ENCODE data around the gene UBA3. TPM values are rescaled to one million over a fixed set of nuclear protein-coding genes. Genes with fewer than 3 reads are reported as not detected.

The UBA3 gene
- total and polyA plus RNA-seq, 2 donors from 2014 or later: 35.3 to 63.1 TPM

DNA sequence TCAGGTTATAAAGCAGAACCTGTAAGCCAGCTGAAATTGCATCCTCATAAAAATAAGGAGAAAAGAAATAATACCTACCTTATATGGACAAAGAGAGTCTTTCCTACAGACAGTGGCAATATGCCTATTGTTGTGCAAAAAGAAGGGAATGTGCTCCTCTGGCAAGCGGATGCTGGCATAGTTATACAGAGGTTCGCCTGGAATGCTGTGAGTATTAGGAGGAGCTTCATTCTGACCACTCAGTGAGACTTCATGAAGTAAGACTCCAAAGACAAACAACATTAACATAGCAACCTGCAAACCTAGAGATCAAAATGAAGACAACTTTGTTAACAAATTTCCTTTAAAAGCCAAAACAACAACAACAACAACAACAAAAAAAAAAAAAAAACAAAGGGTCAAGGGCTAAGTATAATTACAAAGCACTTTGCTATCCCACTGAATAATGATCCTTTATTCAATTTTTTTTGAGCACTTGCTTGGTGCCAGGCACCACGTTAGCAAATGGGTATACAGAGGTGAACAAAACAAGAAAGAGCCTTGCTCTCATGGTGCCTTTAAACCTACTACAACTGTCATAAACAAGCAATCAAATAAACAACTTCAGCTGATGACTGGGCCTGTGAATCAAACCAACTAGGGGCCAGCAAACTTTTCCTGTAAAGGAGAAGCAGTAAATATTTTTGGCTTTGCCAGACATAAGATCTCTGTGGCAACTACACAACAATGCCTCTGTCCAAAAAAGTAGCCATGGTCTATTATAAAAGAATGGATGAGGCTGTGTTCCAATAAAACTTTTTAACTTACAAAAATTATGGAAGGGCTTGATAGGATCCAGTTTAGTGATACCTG is 70.4 kb downstream of the UBA3 start:
- no peak overlapping the region for H3K27ac ChIP-seq (ENCODE audit: low read depth in 2 of 2, low read length in 2 of 2)
- TF ChIP-seq, protein P1, sequence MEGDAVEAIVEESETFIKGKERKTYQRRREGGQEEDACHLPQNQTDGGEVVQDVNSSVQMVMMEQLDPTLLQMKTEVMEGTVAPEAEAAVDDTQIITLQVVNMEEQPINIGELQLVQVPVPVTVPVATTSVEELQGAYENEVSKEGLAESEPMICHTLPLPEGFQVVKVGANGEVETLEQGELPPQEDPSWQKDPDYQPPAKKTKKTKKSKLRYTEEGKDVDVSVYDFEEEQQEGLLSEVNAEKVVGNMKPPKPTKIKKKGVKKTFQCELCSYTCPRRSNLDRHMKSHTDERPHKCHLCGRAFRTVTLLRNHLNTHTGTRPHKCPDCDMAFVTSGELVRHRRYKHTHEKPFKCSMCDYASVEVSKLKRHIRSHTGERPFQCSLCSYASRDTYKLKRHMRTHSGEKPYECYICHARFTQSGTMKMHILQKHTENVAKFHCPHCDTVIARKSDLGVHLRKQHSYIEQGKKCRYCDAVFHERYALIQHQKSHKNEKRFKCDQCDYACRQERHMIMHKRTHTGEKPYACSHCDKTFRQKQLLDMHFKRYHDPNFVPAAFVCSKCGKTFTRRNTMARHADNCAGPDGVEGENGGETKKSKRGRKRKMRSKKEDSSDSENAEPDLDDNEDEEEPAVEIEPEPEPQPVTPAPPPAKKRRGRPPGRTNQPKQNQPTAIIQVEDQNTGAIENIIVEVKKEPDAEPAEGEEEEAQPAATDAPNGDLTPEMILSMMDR (IDR thresholded peaks at IDR 0.05; ENCODE audit: borderline replicate concordance, extremely low read depth, insufficient read depth): no peak
- peaks cover 0 to 10% (median 6%) of the 10 kb centered on the region in 3 donors for H3K4me1 ChIP-seq (ENCODE audit: control insufficient read depth in 2 of 3, insufficient read depth in 2 of 3, low read depth in 1 of 3, low read length in 3 of 3)
- no peak for FAIRE-seq
- peaks cover 0 to 3% (median 0%) of the 10 kb centered on the region in 3 donors for H3K36me3 ChIP-seq (ENCODE audit: control insufficient read depth in 2 of 3, insufficient read depth in 3 of 3, low read length in 3 of 3)
- no peak for DNase-seq
- H3K27me3 ChIP-seq (ENCODE audit: control insufficient read depth, insufficient read depth, low read length): no peaks in the 10 kb centered on the region
- intact Hi-C loops (cut with DNase I): no loop called here
- H3K4me3 ChIP-seq (ENCODE audit: low read length in 3 of 3): no peak overlapping the region
- no peaks in the 10 kb centered on the region for H3K9me3 ChIP-seq (ENCODE audit: control insufficient read depth in 2 of 3, insufficient read depth in 1 of 3, low read length in 3 of 3)
- no peak overlapping the region for H3K9ac ChIP-seq (ENCODE audit: low read length in 3 of 3)

DNA sequence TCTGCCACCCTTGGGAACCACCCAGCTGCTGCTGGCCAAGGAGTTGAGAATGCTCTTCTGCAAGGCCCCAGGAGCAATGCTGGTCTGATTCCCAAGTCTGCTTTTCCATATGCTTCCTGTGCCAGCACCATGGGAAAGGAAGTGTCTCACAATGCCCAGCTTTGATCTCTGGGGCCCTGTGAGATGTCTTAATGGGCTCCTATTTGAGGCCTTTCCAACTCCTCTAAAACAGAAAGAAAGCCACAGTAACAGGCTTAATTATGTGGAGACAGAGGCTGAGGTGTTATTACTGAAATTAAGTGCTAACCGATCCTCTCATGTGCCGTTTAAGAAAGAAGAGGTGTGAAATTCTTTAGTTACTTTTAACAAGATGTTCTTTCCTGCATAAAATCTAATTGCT is 71.2 kb downstream of the UBA3 start:
- Histone ChIP-seq H3K36me3 (ENCODE audit: control insufficient read depth in 2 of 3, insufficient read depth in 3 of 3, low read length in 3 of 3) (peaks cover 0 to 4% (median 3%) of the 10 kb centered on the region in 3 donors), H3K9ac (ENCODE audit: low read length in 3 of 3) (no peak overlapping the region), H3K27ac (ENCODE audit: low read depth in 2 of 2, low read length in 2 of 2) (no peak overlapping the region), H3K27me3 (ENCODE audit: control insufficient read depth, insufficient read depth, low read length) (no peaks in the 10 kb centered on the region), H3K4me3 (ENCODE audit: low read length in 3 of 3) (no peak overlapping the region), H3K9me3 (ENCODE audit: control insufficient read depth in 2 of 3, insufficient read depth in 1 of 3, low read length in 3 of 3) (no peaks in the 10 kb centered on the region), H3K4me1 (ENCODE audit: control insufficient read depth in 2 of 3, insufficient read depth in 2 of 3, low read depth in 1 of 3, low read length in 3 of 3) (peaks cover 0 to 9% (median 2%) of the 10 kb centered on the region in 3 donors)
- TF ChIP-seq, protein P1 (IDR thresholded peaks at IDR 0.05; ENCODE audit: borderline replicate concordance, extremely low read depth, insufficient read depth): no peak
- FAIRE-seq (no peak), DNase-seq (no peak)
- intact Hi-C loops (cut with DNase I): no loop called here

DNA sequence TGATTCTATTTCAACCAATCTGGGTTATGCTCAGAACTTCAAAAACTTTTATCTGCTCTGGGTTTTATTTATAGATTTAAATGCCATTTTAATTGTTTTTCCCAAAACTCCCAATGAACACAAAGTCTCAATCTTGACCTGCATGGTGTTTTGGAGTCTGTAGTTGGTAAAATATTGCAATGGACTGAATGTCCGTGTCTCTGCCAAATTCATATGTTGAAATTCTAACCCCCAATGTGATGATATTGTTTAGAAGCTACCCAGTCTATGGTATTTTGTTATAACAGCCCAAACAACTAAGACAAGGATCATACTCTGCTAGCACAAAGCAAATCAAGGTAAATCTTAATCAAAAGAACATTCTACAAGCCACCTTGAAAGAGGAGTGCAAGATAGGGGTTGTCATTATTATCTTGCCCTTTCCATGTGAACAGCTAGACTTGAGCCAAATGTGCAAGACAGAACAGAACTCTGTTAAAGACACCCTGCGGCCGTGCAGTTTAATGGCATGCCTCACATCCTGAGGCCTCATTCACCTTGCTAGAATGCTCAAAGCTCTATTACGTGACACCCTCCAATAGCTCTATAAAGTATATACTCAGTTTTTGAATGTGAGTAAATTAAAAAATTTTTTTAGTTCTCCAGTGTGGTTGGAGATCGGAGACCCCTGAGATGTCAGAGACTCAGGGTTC is 74.2 kb downstream of the UBA3 start:
- no peaks in the 10 kb centered on the region for H3K27me3 ChIP-seq (ENCODE audit: control insufficient read depth, insufficient read depth, low read length)
- H3K9ac ChIP-seq (ENCODE audit: low read length in 3 of 3): no peak overlapping the region
- TF ChIP-seq, protein P1 (IDR thresholded peaks at IDR 0.05; ENCODE audit: borderline replicate concordance, extremely low read depth, insufficient read depth): no peak
- H3K9me3 ChIP-seq (ENCODE audit: control insufficient read depth in 2 of 3, insufficient read depth in 1 of 3, low read length in 3 of 3): no peaks in the 10 kb centered on the region
- intact Hi-C loops (cut with DNase I): no loop called here
- no peaks in the 10 kb centered on the region for H3K4me1 ChIP-seq (ENCODE audit: control insufficient read depth in 2 of 3, insufficient read depth in 2 of 3, low read depth in 1 of 3, low read length in 3 of 3)
- FAIRE-seq (no peak), DNase-seq (no peak)
- H3K36me3 ChIP-seq (ENCODE audit: control insufficient read depth in 2 of 3, insufficient read depth in 3 of 3, low read length in 3 of 3): peaks cover 0 to 6% (median 3%) of the 10 kb centered on the region in 3 donors
- H3K27ac ChIP-seq (ENCODE audit: low read depth in 2 of 2, low read length in 2 of 2): no peak overlapping the region
- no peak overlapping the region for H3K4me3 ChIP-seq (ENCODE audit: low read length in 3 of 3)
